Peyer's patch (tissue), 4 donors: ENCODE data around the gene ADD2. TPM values are rescaled to one million over a fixed set of nuclear protein-coding genes. Genes with fewer than 3 reads are reported as not detected.
"Not testable (repeated sequence)": the region's sequence is repeated elsewhere in the genome, so short reads cannot be mapped to it uniquely, and the experiment has no call there.

Experiments
- DNase-seq, 3 donors: peaks; one replicate each; pipeline ENCODE4 v3.0.0-alpha.2; 2017 to 2019
- H3K27ac ChIP-seq, 4 donors: fragments of 200-600 bp; sonication (generic); one replicate each; pipeline ENCODE4 v1.5.1; 2016 to 2019
- H3K27me3 ChIP-seq, 2 donors: fragments of 200-600 bp; sonication (generic); one replicate each; pipeline ENCODE4 v1.5.1; 2019
- H3K36me3 ChIP-seq, 3 donors: fragments of 200-600 bp; sonication (generic); one replicate each; pipeline ENCODE4 v1.5.1; 2016 to 2019
- H3K4me1 ChIP-seq, 4 donors: fragments of 200-600 bp; sonication (generic); one replicate each; pipeline ENCODE4 v1.5.1; 2016 to 2019
- H3K4me3 ChIP-seq, 4 donors: fragments of 200-600 bp; sonication (generic); 1 replicate in 3 of 4; 2 replicates in 1 of 4; pipeline ENCODE4 v1.5.1; 2016 to 2019; ENCODE audit warnings: mild to moderate bottlenecking in 1 of 4
- H3K9me3 ChIP-seq, 4 donors: fragments of 200-600 bp; sonication (generic); one replicate each; pipeline ENCODE4 v1.5.1; 2016 to 2019; ENCODE audit warnings: mild to moderate bottlenecking in 1 of 4
- CTCF ChIP-seq, 6 experiments: fragments of 450-650 bp in 4 of 6; fragments of 200-600 bp in 2 of 6; sonication (generic) in 1 of 6; IDR thresholded peaks; one replicate each; pipeline ENCODE4 v1.5.1; 2017 to 2019; ENCODE audit warnings: antibody characterized with exemption in 6 of 6, mild to moderate bottlenecking in 3 of 6, moderate library complexity in 1 of 6
- POLR2A ChIP-seq, 2 donors: fragments of 450-650 bp; IDR thresholded peaks; one replicate each; pipeline ENCODE4 v1.5.1; 2017; ENCODE audit warnings: antibody characterized with exemption in 2 of 2, mild to moderate bottlenecking in 2 of 2, moderate library complexity in 2 of 2
- total RNA-seq, 4 donors: library from RNA; depleted of rRNA; stranded (reverse); fragments of >200 nt; gene quantifications; one replicate each; pipeline ENCODE4 v1.1.0, GENCODE V29; 2016

ADD2 gene
- total RNA-seq, 4 donors from 2014 or later = 0.28 to 14.0 (median 1.7) TPM; not detected in 1

- Histone ChIP-seq H3K36me3 (no peaks in the 10 kb centered on the region), H3K27ac (no peak overlapping the region), H3K4me1 (no peaks in the 10 kb centered on the region), H3K27me3 (no peaks in the 10 kb centered on the region), H3K9me3 (no peaks in the 10 kb centered on the region), H3K4me3 (no peak overlapping the region)
- TF ChIP-seq CTCF (IDR thresholded peaks at IDR 0.05) (no peak), POLR2A (IDR thresholded peaks at IDR 0.05) (no peak)
- DNase-seq = no peak
Measured at GRCh38 chr2:70743068-70743467, 24.9 kb downstream of the ADD2 start.

- not testable (repeated sequence) for DNase-seq, H3K9me3 ChIP-seq, H3K4me1 ChIP-seq, H3K4me3 ChIP-seq, H3K27me3 ChIP-seq, H3K36me3 ChIP-seq, H3K27ac ChIP-seq
Measured at GRCh38 chr2:70739492-70739891, 28.5 kb downstream of the ADD2 start.

DNA sequence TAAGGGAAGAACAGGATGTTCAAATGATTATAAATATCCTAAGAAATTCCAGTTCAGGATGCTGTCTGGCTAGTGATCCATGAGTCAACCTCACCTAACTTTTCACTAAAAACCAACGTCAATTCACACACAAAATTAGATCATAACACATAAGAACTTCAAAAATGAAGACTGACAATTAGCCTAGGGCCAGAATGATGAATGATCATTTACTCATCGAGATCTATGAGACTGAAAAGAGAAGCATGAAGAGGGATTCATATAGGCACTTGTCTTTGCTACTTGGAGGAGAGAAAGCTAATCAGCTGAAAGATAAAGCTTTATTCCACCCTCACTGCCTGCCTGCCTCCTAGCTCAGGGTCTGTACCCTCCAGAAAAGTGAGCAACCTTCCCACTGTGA, 29.8 kb downstream of the ADD2 start:
- Histone ChIP-seq H3K4me1 (no peaks in the 10 kb centered on the region), H3K36me3 (no peaks in the 10 kb centered on the region), H3K4me3 (no peak overlapping the region), H3K27me3 (no peaks in the 10 kb centered on the region), H3K9me3 (no peaks in the 10 kb centered on the region), H3K27ac (no peak overlapping the region)
- DNase-seq = no peak
- TF ChIP-seq CTCF (IDR thresholded peaks at IDR 0.05) = no peak
- no peak for TF ChIP-seq POLR2A (IDR thresholded peaks at IDR 0.05)

DNA sequence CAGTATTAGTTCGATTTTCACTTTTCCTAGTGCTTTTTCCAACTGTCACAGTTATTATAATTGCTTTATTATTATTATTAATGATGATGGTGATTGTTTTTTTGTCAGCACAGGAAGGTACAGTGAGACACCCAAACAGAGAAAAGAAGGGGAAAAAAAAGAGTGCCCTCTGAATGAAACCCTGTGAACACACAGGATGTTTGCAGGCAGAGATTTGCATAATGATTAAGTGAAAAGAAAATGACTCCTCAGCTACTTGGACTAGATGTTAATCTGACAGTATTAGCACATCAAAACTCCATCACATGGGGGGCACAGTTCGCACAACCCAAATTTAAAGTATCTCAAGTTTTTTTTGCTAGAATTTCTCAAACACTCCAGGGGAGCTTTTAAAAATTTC, 32.9 kb downstream of the ADD2 start:
- no peaks in the 10 kb centered on the region for H3K36me3 ChIP-seq
- H3K9me3 ChIP-seq = no peaks in the 10 kb centered on the region
- no peaks in the 10 kb centered on the region for H3K4me1 ChIP-seq
- H3K27ac ChIP-seq = no peak overlapping the region
- H3K4me3 ChIP-seq = no peak overlapping the region
- no peak for TF ChIP-seq CTCF (IDR thresholded peaks at IDR 0.05)
- TF ChIP-seq POLR2A (IDR thresholded peaks at IDR 0.05) = no peak
- no peaks in the 10 kb centered on the region for H3K27me3 ChIP-seq
- no peak for DNase-seq

- DNase-seq = no peak
- no peaks in the 10 kb centered on the region for H3K9me3 ChIP-seq
- H3K4me3 ChIP-seq = no peak overlapping the region
- H3K4me1 ChIP-seq = no peaks in the 10 kb centered on the region
- H3K27ac ChIP-seq = no peak overlapping the region
- TF ChIP-seq CTCF (IDR thresholded peaks at IDR 0.05) (no peak), POLR2A (IDR thresholded peaks at IDR 0.05) (no peak)
- no peaks in the 10 kb centered on the region for H3K27me3 ChIP-seq
- H3K36me3 ChIP-seq = no peaks in the 10 kb centered on the region
Measured at GRCh38 chr2:70733646-70734180, 34.3 kb downstream of the ADD2 start.

DNA sequence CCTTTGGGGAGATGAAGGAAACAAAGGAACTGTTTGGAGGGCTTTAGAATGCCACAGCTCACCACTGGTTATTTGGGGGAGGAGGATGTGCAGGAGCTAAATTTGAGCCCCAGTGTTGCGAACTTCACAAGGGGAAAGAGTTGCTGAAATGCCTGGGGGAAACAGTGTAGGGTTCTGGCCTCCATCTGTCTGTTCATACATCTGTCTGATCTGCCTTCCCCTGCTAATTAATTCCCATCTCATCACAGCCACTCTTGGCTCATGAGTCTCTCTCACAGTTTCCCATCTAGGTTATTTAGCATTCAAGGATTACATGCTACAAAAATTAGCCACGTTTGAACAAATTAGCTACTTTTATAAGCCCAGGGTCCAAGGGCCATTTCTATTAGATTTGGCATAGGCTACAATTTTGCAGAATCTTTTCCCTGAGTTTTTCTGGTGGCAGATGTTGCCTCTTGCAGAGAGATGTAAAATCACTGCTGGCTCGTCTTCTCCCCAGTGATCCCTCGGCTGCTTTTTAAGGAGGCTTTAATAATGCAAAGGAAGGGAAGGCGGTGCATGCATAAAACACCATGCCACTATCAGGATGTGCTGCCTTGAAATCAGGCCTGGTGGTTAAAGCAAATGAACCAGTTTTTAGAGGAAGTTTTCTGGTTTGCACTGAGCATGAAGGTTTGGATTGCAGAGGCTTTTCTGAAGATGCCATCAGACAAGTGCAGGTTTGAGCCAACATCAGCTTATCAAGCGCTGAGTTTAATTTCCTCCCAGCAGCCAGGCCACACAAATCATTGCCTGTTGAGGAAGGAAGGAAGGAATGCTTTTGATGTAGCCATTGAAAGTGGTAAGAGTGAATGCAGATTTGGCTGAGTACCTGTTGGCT, 35.0 kb downstream of the ADD2 start:
- DNase-seq = no peak
- H3K27ac ChIP-seq = no peak overlapping the region
- H3K27me3 ChIP-seq = no peaks in the 10 kb centered on the region
- H3K4me3 ChIP-seq = no peak overlapping the region
- no peaks in the 10 kb centered on the region for H3K9me3 ChIP-seq
- TF ChIP-seq CTCF (IDR thresholded peaks at IDR 0.05) (no peak), POLR2A (IDR thresholded peaks at IDR 0.05) (no peak)
- no peaks in the 10 kb centered on the region for H3K4me1 ChIP-seq
- H3K36me3 ChIP-seq = no peaks in the 10 kb centered on the region
